DOHH2 (cell line): Measurements from ENCODE around the gene TUBAL3.

Experiments
- H3F3A ChIP-seq: fragments of 200-600 bp; sonication (generic), shearing (Covaris generic); 2 replicates; pipeline ENCODE4 v1.6.0; 2016; ENCODE audit warnings: antibody characterized with exemption, mild to moderate bottlenecking; ENCODE audit not compliant: control insufficient read depth, insufficient read depth
- H3K27ac ChIP-seq: fragments of 200-600 bp; sonication (generic); 2 replicates; pipeline ENCODE4 v1.5.1; 2014; ENCODE audit warnings: low read depth, mild to moderate bottlenecking, low read length, moderate library complexity
- H3K27me3 ChIP-seq: fragments of 200-600 bp; sonication (generic); 2 replicates; pipeline ENCODE4 v1.6.1; 2014; ENCODE audit warnings: mild to moderate bottlenecking, low read length, mixed read lengths; ENCODE audit not compliant: control insufficient read depth
- H3K36me3 ChIP-seq: fragments of 200-600 bp; sonication (generic); 2 replicates; pipeline ENCODE4 v1.6.1; 2014; ENCODE audit warnings: mild to moderate bottlenecking, low read length, moderate library complexity, mixed read lengths; ENCODE audit not compliant: control insufficient read depth
- H3K4me1 ChIP-seq: fragments of 200-600 bp; sonication (generic); 2 replicates; pipeline ENCODE4 v1.6.1; 2014; ENCODE audit warnings: mild to moderate bottlenecking, low read length, mixed read lengths; ENCODE audit not compliant: control insufficient read depth
- H3K4me2 ChIP-seq: fragments of 200-600 bp; sonication (generic); 2 replicates; pipeline ENCODE4 v1.6.0; 2014; ENCODE audit warnings: mild to moderate bottlenecking, low read length, moderate library complexity
- H3K4me3 ChIP-seq: fragments of 200-600 bp; sonication (generic); 2 replicates; pipeline ENCODE4 v1.5.1; 2014; ENCODE audit warnings: mild to moderate bottlenecking, low read length, mixed read lengths
- H3K79me2 ChIP-seq: fragments of 200-600 bp; sonication (generic); 2 replicates; pipeline ENCODE4 v1.6.1; 2014; ENCODE audit warnings: mild to moderate bottlenecking, low read length, mixed read lengths; ENCODE audit not compliant: control insufficient read depth
- H3K9me2 ChIP-seq: fragments of 200-600 bp; sonication (generic); replicated peaks from 2 replicates; pipeline ENCODE4 v1.6.1; 2014; ENCODE audit warnings: mild to moderate bottlenecking, low read length, mixed read lengths; ENCODE audit not compliant: control insufficient read depth
- H3K9me3 ChIP-seq: fragments of 200-600 bp; sonication (generic); 2 replicates; pipeline ENCODE4 v1.6.1; 2014; ENCODE audit warnings: antibody characterized with exemption, low read length, mixed read lengths; ENCODE audit not compliant: control insufficient read depth, insufficient read depth
- H4K20me1 ChIP-seq: fragments of 200-600 bp; sonication (generic); 2 replicates; pipeline ENCODE4 v1.6.0; 2014; ENCODE audit warnings: low read depth, mild to moderate bottlenecking, antibody characterized with exemption, low read length, moderate library complexity; ENCODE audit not compliant: control insufficient read depth, insufficient read depth
- CTCF ChIP-seq: fragments of 200-600 bp; sonication (generic); IDR thresholded peaks from one replicate; pipeline ENCODE4 v1.5.1; 2014; ENCODE audit warnings: antibody characterized with exemption, mild to moderate bottlenecking, low read depth, low read length; ENCODE audit not compliant: poor library complexity, severe bottlenecking
- EZH2phosphoT487 ChIP-seq: fragments of 200-600 bp; sonication (generic); IDR thresholded peaks from 2 replicates; pipeline ENCODE4 v1.6.1; 2017; ENCODE audit warnings: borderline replicate concordance, mild to moderate bottlenecking, antibody characterized with exemption, low read length, moderate library complexity, mixed read lengths

The TUBAL3 gene

GRCh38 chr10:5370493-5371352 is 33.9 kb downstream of the TUBAL3 start:
- Histone ChIP-seq H3K9me3 (peaks cover 18% of the 10 kb centered on the region), H3K36me3 (no peaks in the 10 kb centered on the region), H3K9me2 (no peaks in the 10 kb centered on the region), H3K27me3 (0 out of 2 replicates have a peak, but pooled peaks cover 5% of the 10 kb centered on the region), H3K4me2 (no peak overlapping the region), H3K4me3 (no peak overlapping the region), H3K79me2 (no peaks in the 10 kb centered on the region), H3K4me1 (no peaks in the 10 kb centered on the region), H3K27ac (no peak overlapping the region), H3F3A (peaks cover 12% of the 10 kb centered on the region), H4K20me1 (no peaks in the 10 kb centered on the region)
- TF ChIP-seq EZH2phosphoT487 (no peak), CTCF (no peak)

GRCh38 chr10:5369362-5370158 is 35.1 kb downstream of the TUBAL3 start:
- Histone ChIP-seq H3K4me2 (no peak overlapping the region), H3K4me1 (no peaks in the 10 kb centered on the region), H4K20me1 (no peaks in the 10 kb centered on the region), H3K36me3 (no peaks in the 10 kb centered on the region), H3K27me3 (0 out of 2 replicates have a peak, but pooled peaks cover 5% of the 10 kb centered on the region), H3K4me3 (no peak overlapping the region), H3K79me2 (no peaks in the 10 kb centered on the region), H3K9me3 (peaks cover 18% of the 10 kb centered on the region), H3K9me2 (no peaks in the 10 kb centered on the region), H3F3A (peaks cover 12% of the 10 kb centered on the region), H3K27ac (no peak overlapping the region)
- TF ChIP-seq EZH2phosphoT487 (no peak), CTCF (no peak)

- H3F3A ChIP-seq, result peaks cover 8% of the 10 kb centered on the region
- no peaks in the 10 kb centered on the region for H4K20me1 ChIP-seq
- TF ChIP-seq CTCF, result no peak
Observed at GRCh38 chr10:5365928-5366327, 38.7 kb downstream of the TUBAL3 start.

More at GRCh38 chr10:5365928-5366327, 38.7 kb downstream of the TUBAL3 start:
- Histone ChIP-seq H3K79me2 (no peaks in the 10 kb centered on the region), H3K4me3 (no peak overlapping the region), H3K27me3 (0 out of 2 replicates have a peak, but pooled peaks cover 5% of the 10 kb centered on the region), H3K9me3 (peaks cover 4% of the 10 kb centered on the region), H3K36me3 (no peaks in the 10 kb centered on the region), H3K4me1 (no peaks in the 10 kb centered on the region), H3K27ac (no peak overlapping the region), H3K4me2 (no peak overlapping the region), H3K9me2 (no peaks in the 10 kb centered on the region)
